Adipose tissue (tissue), 3 donors: ENCODE results near the gene FA2H. TPM values are rescaled to one million over a fixed set of nuclear protein-coding genes. Genes with fewer than 3 reads are reported as not detected.

Experiments
- H3K27ac ChIP-seq: one replicate; pipeline ENCODE4 v1.5.1; 2013; ENCODE audit warnings: low read depth, low read length
- WGBS, 3 donors: extraction: QIAGEN DNeasy Blood & Tissue Kit; methylation state at CpG; one replicate each; pipeline ENCODE4 v1.1.7; 2013; 5-methylcytosine and 5-hydroxymethylcytosine counted together
- polyA plus RNA-seq, 3 donors: library from polyadenylated mRNA; stranded (reverse); fragments of 200-250 nt; gene quantifications; one replicate each; pipeline ENCODE4 v1.2.3, GENCODE V29; 2013
- donor health status: healthy with polysubstance abuse.
- donor health status: Bipolar disorder and iron deficiency.
- donor health status: healthy.

FA2H gene
- polyA plus RNA-seq, 3 donors: 1.0 to 4.0 (median 2.8) TPM

GRCh38 chr16:74666425-74667254 is 108.0 kb downstream of the FA2H start, which contains the start of gene RFWD3:
RFWD3 (minus strand) TSS chr16:74666877; CDS start chr16:74661449, 5,428 bp downstream.
- WGBS, 3 donors: 0% methylated on average over 63 of the region's 63 CpGs

GRCh38 chr16:74666010-74666421 is 108.6 kb downstream of the FA2H start:
- no peak overlapping the region for H3K27ac ChIP-seq
- 7 to 13% (median 10%) methylated on average over 8 of the region's 8 CpGs for WGBS, 3 donors

More at GRCh38 chr16:74666425-74667254, 108.0 kb downstream of the FA2H start, which contains the start of gene RFWD3:
- no peak within 1 kb of the TSS for H3K27ac ChIP-seq

Other genes starting within 250 kb of the FA2H start
- gene GLG1, start 167.7 kb downstream of the FA2H start, polyA plus RNA-seq: 10 to 100 TPM; 23.8 to 39.1 (median 38.9) TPM
- 1 to 10 TPM; 2.8 to 6.3 (median 4.2) TPM for gene RFWD3, start 107.9 kb downstream of the FA2H start, polyA plus RNA-seq
- gene MLKL, start 74.0 kb downstream of the FA2H start, polyA plus RNA-seq: 10 to 100 TPM in 2 of 3 donors, 1 to 10 TPM in 1; 5.6 to 15.0 (median 13.4) TPM
- gene WDR59, start 210.3 kb upstream of the FA2H start, polyA plus RNA-seq: 10 to 100 TPM; 14.3 to 16.5 (median 14.6) TPM
- gene ZNRF1, start 224.2 kb upstream of the FA2H start, polyA plus RNA-seq: 10 to 100 TPM in 1 of 3 donors, 1 to 10 TPM in 2; 6.0 to 14.8 (median 8.3) TPM